IPS-NIHi7 (cell line): Measurements from ENCODE around the gene ATP5F1C.

Experiments used
- DNase-seq: peaks from one replicate; pipeline ENCODE4 v3.0.0; 2012; ENCODE audit warnings: mixed read lengths; ENCODE audit errors: extremely low spot score

The ATP5F1C gene

DNA sequence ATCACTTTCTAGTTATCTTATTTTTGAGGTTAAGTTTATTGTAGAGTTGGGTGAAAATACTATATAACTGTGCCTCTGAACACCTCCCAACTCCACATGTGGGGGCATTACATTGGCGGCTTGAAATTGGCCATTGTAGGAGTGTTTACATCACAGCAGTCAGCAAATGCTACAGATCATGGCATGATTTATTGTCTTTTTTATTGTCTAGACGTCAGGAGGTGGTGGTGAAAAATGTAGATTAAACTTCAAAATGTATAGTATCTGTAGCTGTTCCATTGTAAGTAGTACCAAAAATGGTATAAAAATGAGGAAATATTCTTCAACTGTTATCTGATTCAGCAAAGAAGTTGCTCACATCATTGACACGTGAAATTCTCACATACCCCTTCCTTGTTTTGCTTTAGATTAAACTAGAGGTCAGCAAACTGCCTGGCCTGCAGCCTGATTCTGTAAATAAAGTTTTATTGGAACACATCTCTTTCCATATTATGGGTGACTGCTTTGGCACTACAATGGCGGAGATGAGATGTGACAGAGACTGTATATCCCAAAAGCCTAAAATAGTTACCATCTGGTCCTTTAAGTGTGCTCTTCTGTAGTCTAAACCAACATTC, 65.4 kb downstream of the ATP5F1C start:
- no peak for DNase-seq

GRCh38 chr10:7853890-7854289, 65.9 kb downstream of the ATP5F1C start:
- DNase-seq: no peak

GRCh38 chr10:7855205-7855604, 67.2 kb downstream of the ATP5F1C start:
- peak; percentile 54 for DNase-seq

GRCh38 chr10:7856678-7857077, 68.7 kb downstream of the ATP5F1C start:
- no peak for DNase-seq

- no peak for DNase-seq
Measured at GRCh38 chr10:7857262-7857661, 69.3 kb downstream of the ATP5F1C start.
